Measurements from ENCODE around the gene ALG14. TPM values are rescaled to one million over a fixed set of nuclear protein-coding genes. Genes with fewer than 3 reads are reported as not detected.

ALG14 gene
- total RNA-seq, 2 experiments from 2014 or later, result 0.08 to 0.52 TPM

DNA sequence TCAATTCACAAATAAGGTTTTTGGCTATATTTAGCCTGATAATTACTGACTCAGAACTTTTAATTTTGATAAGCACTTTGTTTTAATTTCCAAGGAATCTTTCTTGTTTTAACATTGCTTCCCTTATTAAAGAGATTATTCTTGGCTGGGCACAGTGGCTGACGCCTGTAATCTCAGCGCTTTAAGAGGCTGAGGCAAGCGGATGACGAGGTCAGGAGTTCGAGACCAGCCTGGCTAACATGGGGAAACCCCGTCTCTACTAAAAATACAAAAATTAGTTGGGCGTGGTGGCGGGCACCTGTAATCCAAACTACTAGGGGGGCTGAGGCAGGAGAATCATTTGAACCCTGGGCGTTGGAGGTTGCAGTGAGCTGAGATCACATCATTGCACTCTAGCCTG, 13.8 kb downstream of the ALG14 start:
- H3K9me3 Mint-ChIP-seq, result no peaks in the 10 kb centered on the region
- H3K4me3 Mint-ChIP-seq, result no peak overlapping the region
- H3K4me1 ChIP-seq (ENCODE audit: insufficient read depth, low read length), result no peaks in the 10 kb centered on the region
- TF ChIP-seq, protein P1, sequence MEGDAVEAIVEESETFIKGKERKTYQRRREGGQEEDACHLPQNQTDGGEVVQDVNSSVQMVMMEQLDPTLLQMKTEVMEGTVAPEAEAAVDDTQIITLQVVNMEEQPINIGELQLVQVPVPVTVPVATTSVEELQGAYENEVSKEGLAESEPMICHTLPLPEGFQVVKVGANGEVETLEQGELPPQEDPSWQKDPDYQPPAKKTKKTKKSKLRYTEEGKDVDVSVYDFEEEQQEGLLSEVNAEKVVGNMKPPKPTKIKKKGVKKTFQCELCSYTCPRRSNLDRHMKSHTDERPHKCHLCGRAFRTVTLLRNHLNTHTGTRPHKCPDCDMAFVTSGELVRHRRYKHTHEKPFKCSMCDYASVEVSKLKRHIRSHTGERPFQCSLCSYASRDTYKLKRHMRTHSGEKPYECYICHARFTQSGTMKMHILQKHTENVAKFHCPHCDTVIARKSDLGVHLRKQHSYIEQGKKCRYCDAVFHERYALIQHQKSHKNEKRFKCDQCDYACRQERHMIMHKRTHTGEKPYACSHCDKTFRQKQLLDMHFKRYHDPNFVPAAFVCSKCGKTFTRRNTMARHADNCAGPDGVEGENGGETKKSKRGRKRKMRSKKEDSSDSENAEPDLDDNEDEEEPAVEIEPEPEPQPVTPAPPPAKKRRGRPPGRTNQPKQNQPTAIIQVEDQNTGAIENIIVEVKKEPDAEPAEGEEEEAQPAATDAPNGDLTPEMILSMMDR (IDR thresholded peaks at IDR 0.05), result no peak
- H3K27ac Mint-ChIP-seq, result no peak overlapping the region
- H3K27me3 ChIP-seq (ENCODE audit: control insufficient read depth in 1 of 2, insufficient read depth in 2 of 2, low read length in 2 of 2), result no peaks in the 10 kb centered on the region
- ATAC-seq (ENCODE audit: poor library complexity), result no peak
- no peak overlapping the region for H3K4me3 ChIP-seq (ENCODE audit: low read length)
- no peak for DNase-seq
- intact Hi-C loops (cut with DNase I, micrococcal nuclease), result no loop called here
- CTCF ChIA-PET, result interaction anchor here (0.7 kb wide), 1 partner anchor 1073 kb away, joined by 3 read pairs; no protein-coding TSS in a partner anchor
- POLR2A ChIA-PET, result no interaction called here
- H3K27me3 Mint-ChIP-seq, result no peaks in the 10 kb centered on the region
- H3K9me3 ChIP-seq (ENCODE audit: control insufficient read depth in 1 of 2, insufficient read depth in 1 of 2, low read length in 2 of 2), result no peaks in the 10 kb centered on the region
- H3K36me3 Mint-ChIP-seq (ENCODE audit: low read depth), result peaks cover 15% of the 10 kb centered on the region
- H3K4me1 Mint-ChIP-seq (ENCODE audit: low read depth), result no peaks in the 10 kb centered on the region
- no peak overlapping the region for H3K27ac ChIP-seq (ENCODE audit: low read depth in 1 of 2, low read length in 2 of 2)
- H3K36me3 ChIP-seq (ENCODE audit: insufficient read depth, low read length), result no peaks in the 10 kb centered on the region

DNA sequence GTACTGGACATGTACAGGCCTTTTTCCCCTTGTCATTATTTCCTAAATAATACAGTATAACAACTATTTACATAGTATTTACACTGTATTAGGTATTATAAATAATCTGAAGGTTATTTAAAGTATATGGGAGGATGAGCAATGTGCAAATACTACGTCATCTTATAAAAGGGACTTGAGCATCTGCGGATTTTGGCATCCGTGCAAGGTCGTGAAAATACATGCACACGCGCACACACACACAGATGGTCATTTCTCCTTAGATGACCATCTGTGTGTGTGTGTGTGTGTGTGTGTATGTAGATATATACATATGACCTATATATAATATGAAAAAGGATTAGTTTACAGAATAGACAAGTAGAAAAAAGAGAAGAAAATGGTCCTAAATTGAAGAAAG, 15.4 kb downstream of the ALG14 start:
- Histone ChIP-seq H3K27ac (ENCODE audit: low read depth in 1 of 2, low read length in 2 of 2) (no peak overlapping the region), H3K9me3 (ENCODE audit: control insufficient read depth in 1 of 2, insufficient read depth in 1 of 2, low read length in 2 of 2) (no peaks in the 10 kb centered on the region), H3K4me3 (ENCODE audit: low read length) (no peak overlapping the region), H3K4me1 (ENCODE audit: insufficient read depth, low read length) (no peaks in the 10 kb centered on the region), H3K36me3 (ENCODE audit: insufficient read depth, low read length) (no peaks in the 10 kb centered on the region), H3K27me3 (ENCODE audit: control insufficient read depth in 1 of 2, insufficient read depth in 2 of 2, low read length in 2 of 2) (no peaks in the 10 kb centered on the region)
- Mint-ChIP-seq H3K27ac (no peak overlapping the region), H3K4me3 (no peak overlapping the region), H3K9me3 (no peaks in the 10 kb centered on the region), H3K4me1 (ENCODE audit: low read depth) (no peaks in the 10 kb centered on the region), H3K36me3 (ENCODE audit: low read depth) (peaks cover under 1% of the 10 kb centered on the region), H3K27me3 (no peaks in the 10 kb centered on the region)
- TF ChIP-seq, protein P1 (IDR thresholded peaks at IDR 0.05), result no peak
- DNase-seq (no peak), ATAC-seq (ENCODE audit: poor library complexity) (no peak)
- ChIA-PET CTCF (no interaction called here), POLR2A (no interaction called here)
- intact Hi-C loops (cut with DNase I, micrococcal nuclease), result no loop called here

DNA sequence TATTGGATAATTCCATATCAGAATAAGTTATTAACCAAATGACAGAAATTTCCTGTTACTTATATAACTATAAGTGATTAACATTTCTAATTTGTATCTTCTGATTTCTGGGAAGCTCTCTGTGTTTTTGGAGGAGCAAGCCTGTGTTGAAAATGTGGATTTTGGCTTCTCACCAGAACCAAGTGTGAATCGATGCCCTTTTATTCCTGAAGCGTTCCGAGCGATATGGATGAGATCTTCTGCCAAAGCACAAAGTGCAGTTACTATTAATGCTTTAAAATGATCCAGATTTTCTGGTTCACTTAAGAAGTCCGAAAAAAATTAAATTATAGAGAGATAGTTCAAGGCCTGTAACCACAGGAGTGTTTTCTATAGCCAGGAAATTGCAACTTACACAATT, 22.8 kb downstream of the ALG14 start:
- Histone ChIP-seq H3K4me1 (ENCODE audit: insufficient read depth, low read length) (no peaks in the 10 kb centered on the region), H3K4me3 (ENCODE audit: low read length) (no peak overlapping the region), H3K27me3 (ENCODE audit: control insufficient read depth in 1 of 2, insufficient read depth in 2 of 2, low read length in 2 of 2) (no peaks in the 10 kb centered on the region), H3K27ac (ENCODE audit: low read depth in 1 of 2, low read length in 2 of 2) (no peak overlapping the region), H3K9me3 (ENCODE audit: control insufficient read depth in 1 of 2, insufficient read depth in 1 of 2, low read length in 2 of 2) (no peaks in the 10 kb centered on the region), H3K36me3 (ENCODE audit: insufficient read depth, low read length) (no peaks in the 10 kb centered on the region)
- intact Hi-C loops (cut with DNase I, micrococcal nuclease), result no loop called here
- Mint-ChIP-seq H3K27ac (no peak overlapping the region), H3K9me3 (no peaks in the 10 kb centered on the region), H3K4me1 (ENCODE audit: low read depth) (no peaks in the 10 kb centered on the region), H3K27me3 (no peaks in the 10 kb centered on the region), H3K36me3 (ENCODE audit: low read depth) (no peaks in the 10 kb centered on the region), H3K4me3 (no peak overlapping the region)
- CTCF ChIA-PET, result interaction anchor here (1.5 kb wide), 1 partner anchor 196 kb away, joined by 5 read pairs; no protein-coding TSS in a partner anchor
- DNase-seq (no peak), ATAC-seq (ENCODE audit: poor library complexity) (no peak)
- POLR2A ChIA-PET, result no interaction called here
- TF ChIP-seq, protein P1 (IDR thresholded peaks at IDR 0.05), result no peak
